ENCODE measurements around the gene ZNF474. TPM values are rescaled to one million over a fixed set of nuclear protein-coding genes. Genes with fewer than 3 reads are reported as not detected.

Gene ZNF474
- total RNA-seq, 1 donor from 2014 or later = not detected

GRCh38 chr5:122195802-122196394, 66.6 kb downstream of the ZNF474 start:
- no peaks in the 10 kb centered on the region for H3K27me3 ChIP-seq
- DNase-seq (no peak), ATAC-seq (peak; percentile 81)
- no peaks in the 10 kb centered on the region for H3K4me1 ChIP-seq
- no peak overlapping the region for H3K4me3 ChIP-seq
- no peaks in the 10 kb centered on the region for H3K9me3 ChIP-seq
- TF ChIP-seq CTCF (IDR thresholded peaks at IDR 0.05) = peak; percentile 67
- no peak overlapping the region for H3K27ac ChIP-seq
- intact Hi-C loops (cut with DNase I) = no loop called here
- no peaks in the 10 kb centered on the region for H3K36me3 ChIP-seq

- intact Hi-C loops (cut with DNase I) = no loop called here
- ATAC-seq = no peak
Observed at GRCh38 chr5:122199146-122199545, 69.8 kb downstream of the ZNF474 start.

GRCh38 chr5:122200450-122200849, 71.1 kb downstream of the ZNF474 start:
- Histone ChIP-seq H3K4me1 (no peaks in the 10 kb centered on the region), H3K36me3 (no peaks in the 10 kb centered on the region), H3K9me3 (no peaks in the 10 kb centered on the region), H3K27ac (no peak overlapping the region), H3K27me3 (no peaks in the 10 kb centered on the region), H3K4me3 (no peak overlapping the region)
- TF ChIP-seq CTCF (IDR thresholded peaks at IDR 0.05) = no peak
- intact Hi-C loops (cut with DNase I) = no loop called here
- no peak for ATAC-seq
- DNase-seq = no peak

More at GRCh38 chr5:122199146-122199545, 69.8 kb downstream of the ZNF474 start:
- H3K4me1 ChIP-seq = no peaks in the 10 kb centered on the region
- H3K27me3 ChIP-seq = no peaks in the 10 kb centered on the region
- DNase-seq = no peak
- H3K4me3 ChIP-seq = no peak overlapping the region
- H3K9me3 ChIP-seq = no peaks in the 10 kb centered on the region
- H3K36me3 ChIP-seq = no peaks in the 10 kb centered on the region
- TF ChIP-seq CTCF (IDR thresholded peaks at IDR 0.05) = no peak
- no peak overlapping the region for H3K27ac ChIP-seq

GRCh38 chr5:122200865-122201264, 71.5 kb downstream of the ZNF474 start:
- Histone ChIP-seq H3K27me3 (no peaks in the 10 kb centered on the region), H3K4me3 (no peak overlapping the region), H3K27ac (no peak overlapping the region), H3K4me1 (no peaks in the 10 kb centered on the region), H3K36me3 (no peaks in the 10 kb centered on the region), H3K9me3 (no peaks in the 10 kb centered on the region)
- no peak for TF ChIP-seq CTCF (IDR thresholded peaks at IDR 0.05)
- intact Hi-C loops (cut with DNase I) = no loop called here
- DNase-seq (no peak), ATAC-seq (no peak)

- H3K4me1 ChIP-seq = no peaks in the 10 kb centered on the region
- no peak overlapping the region for H3K4me3 ChIP-seq
- H3K27ac ChIP-seq = no peak overlapping the region
- TF ChIP-seq CTCF (IDR thresholded peaks at IDR 0.05) = no peak
- H3K9me3 ChIP-seq = no peaks in the 10 kb centered on the region
- DNase-seq (no peak), ATAC-seq (no peak)
- intact Hi-C loops (cut with DNase I) = no loop called here
- H3K36me3 ChIP-seq = no peaks in the 10 kb centered on the region
- no peaks in the 10 kb centered on the region for H3K27me3 ChIP-seq
Observed at GRCh38 chr5:122201365-122201764, 72.0 kb downstream of the ZNF474 start.

- no peaks in the 10 kb centered on the region for H3K27me3 ChIP-seq
- intact Hi-C loops (cut with DNase I) = no loop called here
- no peak overlapping the region for H3K4me3 ChIP-seq
- DNase-seq (no peak), ATAC-seq (no peak)
- no peak for TF ChIP-seq CTCF (IDR thresholded peaks at IDR 0.05)
- H3K27ac ChIP-seq = no peak overlapping the region
- H3K4me1 ChIP-seq = no peaks in the 10 kb centered on the region
- no peaks in the 10 kb centered on the region for H3K9me3 ChIP-seq
- no peaks in the 10 kb centered on the region for H3K36me3 ChIP-seq
Observed at GRCh38 chr5:122202952-122203351, 73.6 kb downstream of the ZNF474 start.
